Measurements from ENCODE around the gene PTPRF.
"Not testable (repeated sequence)": the region's sequence is repeated elsewhere in the genome, so short reads cannot be mapped to it uniquely, and the experiment has no call there.

PTPRF gene

GRCh38 chr1:43625063-43625780 lies 94.5 kb downstream of the PTPRF start:
- DNase-seq (ENCODE audit: low read depth, low spot score), result no peak

GRCh38 chr1:43632135-43632670 lies 101.5 kb downstream of the PTPRF start:
- no peak for DNase-seq (ENCODE audit: low read depth, low spot score)

GRCh38 chr1:43634721-43635120 lies 104.0 kb downstream of the PTPRF start:
- peak; percentile 37 for DNase-seq (ENCODE audit: low read depth, low spot score)

GRCh38 chr1:43636006-43636641 lies 105.4 kb downstream of the PTPRF start:
- DNase-seq (ENCODE audit: low read depth, low spot score), result no peak

GRCh38 chr1:43637267-43637666 lies 106.6 kb downstream of the PTPRF start:
- no peak for DNase-seq (ENCODE audit: low read depth, low spot score)

GRCh38 chr1:43638381-43638780 lies 107.7 kb downstream of the PTPRF start:
- not testable (repeated sequence) for DNase-seq (ENCODE audit: low read depth, low spot score)

GRCh38 chr1:43639976-43640794 lies 109.5 kb downstream of the PTPRF start:
- peak; percentile 30 for DNase-seq (ENCODE audit: low read depth, low spot score)

GRCh38 chr1:43644558-43644957 lies 113.9 kb downstream of the PTPRF start:
- DNase-seq (ENCODE audit: low read depth, low spot score), result no peak

- DNase-seq (ENCODE audit: low read depth, low spot score), result no peak
Observed at GRCh38 chr1:43645461-43645860, 114.8 kb downstream of the PTPRF start.

GRCh38 chr1:43647331-43647730 lies 116.6 kb downstream of the PTPRF start:
- DNase-seq (ENCODE audit: low read depth, low spot score), result not testable (repeated sequence)

GRCh38 chr1:43648221-43648847 lies 117.7 kb downstream of the PTPRF start:
- DNase-seq (ENCODE audit: low read depth, low spot score), result no peak

GRCh38 chr1:43648876-43649477 lies 118.3 kb downstream of the PTPRF start:
- DNase-seq (ENCODE audit: low read depth, low spot score), result no peak

GRCh38 chr1:43650310-43651085 lies 119.8 kb downstream of the PTPRF start:
- peak; percentile 96 for DNase-seq (ENCODE audit: low read depth, low spot score)

GRCh38 chr1:43651188-43651587 lies 120.5 kb downstream of the PTPRF start:
- peak; percentile 26 for DNase-seq (ENCODE audit: low read depth, low spot score)

GRCh38 chr1:43651902-43652301 lies 121.2 kb downstream of the PTPRF start:
- no peak for DNase-seq (ENCODE audit: low read depth, low spot score)

GRCh38 chr1:43653339-43653738 lies 122.7 kb downstream of the PTPRF start:
- DNase-seq (ENCODE audit: low read depth, low spot score), result peak; percentile 79

GRCh38 chr1:43653893-43654292 lies 123.2 kb downstream of the PTPRF start:
- no peak for DNase-seq (ENCODE audit: low read depth, low spot score)

- DNase-seq (ENCODE audit: low read depth, low spot score), result no peak
Observed at GRCh38 chr1:43655953-43656352, 125.3 kb downstream of the PTPRF start.

GRCh38 chr1:43659212-43660166 lies 128.8 kb downstream of the PTPRF start:
- peak; percentile 14 for DNase-seq (ENCODE audit: low read depth, low spot score)
